Measurements from ENCODE around the gene VSIG10L2. TPM values are rescaled to one million over a fixed set of nuclear protein-coding genes. Genes with fewer than 3 reads are reported as not detected.

The VSIG10L2 gene
- total RNA-seq, 1 donor from 2014 or later, result not detected

DNA sequence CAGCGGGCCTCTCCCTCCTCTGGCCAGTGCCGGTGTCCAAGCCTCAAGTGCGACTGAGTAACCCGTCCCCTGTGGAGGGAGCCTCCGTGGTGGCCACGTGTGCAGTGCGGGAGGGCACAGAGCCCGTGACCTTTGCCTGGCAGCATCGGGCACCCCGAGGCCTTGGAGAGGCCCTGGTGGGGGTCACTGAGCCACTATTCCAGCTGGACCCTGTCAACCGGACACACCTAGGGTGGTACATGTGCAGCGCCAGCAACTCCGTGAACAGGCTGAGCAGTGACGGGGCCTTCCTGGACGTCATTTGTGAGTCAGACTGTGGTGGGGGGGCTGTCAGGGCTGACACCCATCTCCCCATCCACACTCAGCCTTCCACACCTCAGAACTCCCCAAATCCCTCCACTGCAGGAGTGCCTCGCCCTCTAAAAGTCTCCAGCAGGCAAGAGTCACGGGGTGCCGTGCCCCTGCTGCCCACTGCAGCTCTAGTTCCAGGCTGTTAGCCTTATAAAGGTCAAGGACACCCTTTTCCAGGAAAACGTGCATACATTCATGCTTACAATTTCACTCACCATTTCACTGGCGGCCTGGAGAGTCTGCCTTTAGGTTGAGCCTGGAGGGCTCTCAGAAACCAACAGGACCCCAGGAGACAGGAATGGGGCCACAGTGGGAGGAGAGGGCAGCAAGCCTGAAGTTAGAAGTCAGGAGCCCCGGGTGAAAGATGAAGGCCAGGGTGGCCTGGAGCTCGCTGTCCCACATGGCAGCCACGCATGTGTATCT, 2.6 kb downstream of the VSIG10L2 start:
- no peaks in the 10 kb centered on the region for H3K9me3 Mint-ChIP-seq (ENCODE audit: unreplicated experiment)
- H3K4me3 ChIP-seq (ENCODE audit: insufficient read depth, low read depth, low read length), result no peak overlapping the region
- H3K27ac Mint-ChIP-seq (ENCODE audit: unreplicated experiment), result no peak overlapping the region
- peaks cover 12% of the 10 kb centered on the region for H3K27me3 Mint-ChIP-seq (ENCODE audit: low read depth, unreplicated experiment)
- no peak overlapping the region for H3K9ac ChIP-seq (ENCODE audit: low read length)
- H4K20me1 ChIP-seq (ENCODE audit: insufficient read depth, low read length), result no peaks in the 10 kb centered on the region
- no peak overlapping the region for H3K4me3 Mint-ChIP-seq (ENCODE audit: unreplicated experiment)
- no peaks in the 10 kb centered on the region for H3K9me3 ChIP-seq (ENCODE audit: insufficient read depth, low read depth, low read length)
- H3K27ac ChIP-seq (ENCODE audit: low read depth, low read length), result no peak overlapping the region
- no peak overlapping the region for H3K4me2 ChIP-seq (ENCODE audit: low read length)
- no peaks in the 10 kb centered on the region for H3K79me2 ChIP-seq (ENCODE audit: insufficient read depth, low read length)
- no peaks in the 10 kb centered on the region for H3K4me1 ChIP-seq (ENCODE audit: insufficient read depth, low read length)
- no peak overlapping the region for H2AFZ ChIP-seq (ENCODE audit: low read depth, low read length)
- peaks cover 4% of the 10 kb centered on the region for H3K27me3 ChIP-seq (ENCODE audit: insufficient read depth, low read length)
- TF ChIP-seq, protein P1, sequence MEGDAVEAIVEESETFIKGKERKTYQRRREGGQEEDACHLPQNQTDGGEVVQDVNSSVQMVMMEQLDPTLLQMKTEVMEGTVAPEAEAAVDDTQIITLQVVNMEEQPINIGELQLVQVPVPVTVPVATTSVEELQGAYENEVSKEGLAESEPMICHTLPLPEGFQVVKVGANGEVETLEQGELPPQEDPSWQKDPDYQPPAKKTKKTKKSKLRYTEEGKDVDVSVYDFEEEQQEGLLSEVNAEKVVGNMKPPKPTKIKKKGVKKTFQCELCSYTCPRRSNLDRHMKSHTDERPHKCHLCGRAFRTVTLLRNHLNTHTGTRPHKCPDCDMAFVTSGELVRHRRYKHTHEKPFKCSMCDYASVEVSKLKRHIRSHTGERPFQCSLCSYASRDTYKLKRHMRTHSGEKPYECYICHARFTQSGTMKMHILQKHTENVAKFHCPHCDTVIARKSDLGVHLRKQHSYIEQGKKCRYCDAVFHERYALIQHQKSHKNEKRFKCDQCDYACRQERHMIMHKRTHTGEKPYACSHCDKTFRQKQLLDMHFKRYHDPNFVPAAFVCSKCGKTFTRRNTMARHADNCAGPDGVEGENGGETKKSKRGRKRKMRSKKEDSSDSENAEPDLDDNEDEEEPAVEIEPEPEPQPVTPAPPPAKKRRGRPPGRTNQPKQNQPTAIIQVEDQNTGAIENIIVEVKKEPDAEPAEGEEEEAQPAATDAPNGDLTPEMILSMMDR (IDR thresholded peaks at IDR 0.05; ENCODE audit: insufficient read depth, low read depth, low read length), result no peak
- no peak for TF ChIP-seq EZH2 (IDR thresholded peaks at IDR 0.05; ENCODE audit: insufficient read depth, low read length)
- no peaks in the 10 kb centered on the region for H3K4me1 Mint-ChIP-seq (ENCODE audit: low read depth, unreplicated experiment)
- FAIRE-seq (no peak), DNase-seq (ENCODE audit: low read depth) (no peak)
- no peaks in the 10 kb centered on the region for H3K36me3 Mint-ChIP-seq (ENCODE audit: low read depth, unreplicated experiment)
- no peaks in the 10 kb centered on the region for H3K36me3 ChIP-seq (ENCODE audit: insufficient read depth, low read length)

DNA sequence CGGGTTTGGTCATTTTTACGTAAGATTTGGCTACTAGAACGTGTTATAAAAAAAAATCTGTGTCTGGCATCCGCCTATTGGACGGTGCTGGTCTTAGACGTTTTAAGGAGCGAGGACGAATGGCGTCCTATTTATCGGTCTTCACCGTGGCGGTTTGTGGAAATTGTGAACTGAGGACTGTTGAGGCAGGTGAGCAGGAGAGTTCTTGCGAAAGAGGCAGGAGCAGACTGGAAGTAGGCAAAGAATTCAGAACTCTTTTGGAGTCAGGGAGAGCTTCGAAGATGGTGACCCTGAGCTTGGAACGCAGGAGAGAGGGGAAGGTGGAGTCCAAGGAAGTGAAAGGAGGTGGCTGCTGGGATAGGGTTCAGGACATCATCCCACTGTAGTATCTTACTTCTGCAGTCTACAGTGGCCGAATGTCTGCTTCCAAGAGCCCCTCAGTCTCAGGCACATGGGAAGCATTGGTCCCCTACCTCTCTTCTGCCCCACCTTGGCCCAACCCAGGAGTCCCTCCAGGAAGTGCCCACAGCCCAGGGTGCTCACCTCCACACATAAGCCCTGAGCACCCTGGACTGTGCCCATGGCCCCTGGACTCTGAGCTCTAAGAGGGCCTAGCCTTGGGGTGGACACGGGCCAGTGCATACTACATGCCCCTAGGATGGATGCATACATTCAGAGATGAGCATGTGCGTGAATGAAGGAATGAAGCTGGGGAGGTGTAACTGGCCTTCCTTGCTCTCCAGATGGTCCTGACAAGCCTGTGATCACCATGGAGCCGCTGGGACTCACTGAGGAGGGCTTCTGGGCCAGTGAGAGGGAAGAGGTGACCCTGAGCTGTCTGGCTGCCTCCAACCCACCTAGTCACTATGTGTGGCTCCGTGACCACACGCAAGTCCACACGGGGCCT, 3.7 kb downstream of the VSIG10L2 start:
- Histone ChIP-seq H3K27me3 (ENCODE audit: insufficient read depth, low read length) (peaks cover 4% of the 10 kb centered on the region), H3K4me1 (ENCODE audit: insufficient read depth, low read length) (no peaks in the 10 kb centered on the region), H3K4me3 (ENCODE audit: insufficient read depth, low read depth, low read length) (no peak overlapping the region), H3K4me2 (ENCODE audit: low read length) (no peak overlapping the region), H3K9ac (ENCODE audit: low read length) (no peak overlapping the region), H4K20me1 (ENCODE audit: insufficient read depth, low read length) (no peaks in the 10 kb centered on the region), H3K36me3 (ENCODE audit: insufficient read depth, low read length) (no peaks in the 10 kb centered on the region), H2AFZ (ENCODE audit: low read depth, low read length) (no peak overlapping the region), H3K27ac (ENCODE audit: low read depth, low read length) (no peak overlapping the region), H3K79me2 (ENCODE audit: insufficient read depth, low read length) (no peaks in the 10 kb centered on the region), H3K9me3 (ENCODE audit: insufficient read depth, low read depth, low read length) (no peaks in the 10 kb centered on the region)
- Mint-ChIP-seq H3K4me1 (ENCODE audit: low read depth, unreplicated experiment) (no peaks in the 10 kb centered on the region), H3K27me3 (ENCODE audit: low read depth, unreplicated experiment) (peaks cover 4% of the 10 kb centered on the region), H3K27ac (ENCODE audit: unreplicated experiment) (no peak overlapping the region), H3K9me3 (ENCODE audit: unreplicated experiment) (no peaks in the 10 kb centered on the region), H3K4me3 (ENCODE audit: unreplicated experiment) (no peak overlapping the region), H3K36me3 (ENCODE audit: low read depth, unreplicated experiment) (no peaks in the 10 kb centered on the region)
- TF ChIP-seq EZH2 (IDR thresholded peaks at IDR 0.05; ENCODE audit: insufficient read depth, low read length), result no peak
- TF ChIP-seq, protein P1 (IDR thresholded peaks at IDR 0.05; ENCODE audit: insufficient read depth, low read depth, low read length), result no peak
- FAIRE-seq, result no peak
- DNase-seq (ENCODE audit: low read depth), result no peak

All from astrocyte (in vitro differentiated cells and primary cell).